ENCODE measurements around the gene CDH22.

CDH22 gene

GRCh38 chr20:46249671-46250070 lies 58.6 kb downstream of the CDH22 start:
- no peak for DNase-seq

- DNase-seq, result peak in 29 of 56 donors; percentile 8 to 72 (median 33)
Measured at GRCh38 chr20:46246559-46246958, 61.7 kb downstream of the CDH22 start.

GRCh38 chr20:46243707-46244628 lies 64.3 kb downstream of the CDH22 start:
- no peak for DNase-seq

- DNase-seq, result no peak
Measured at GRCh38 chr20:46242390-46242789, 65.9 kb downstream of the CDH22 start.

GRCh38 chr20:46240881-46241280 lies 67.4 kb downstream of the CDH22 start:
- no peak for DNase-seq

GRCh38 chr20:46240065-46240464 lies 68.2 kb downstream of the CDH22 start:
- DNase-seq, result no peak

- no peak for DNase-seq
Measured at GRCh38 chr20:46237736-46238135, 70.6 kb downstream of the CDH22 start.

GRCh38 chr20:46237227-46237626 lies 71.1 kb downstream of the CDH22 start:
- DNase-seq, result no peak

- peak in 4 of 56 donors; percentile 4 to 24 (median 16) for DNase-seq
Measured at GRCh38 chr20:46235077-46235476, 73.2 kb downstream of the CDH22 start.

- DNase-seq, result no peak
Measured at GRCh38 chr20:46233701-46234100, 74.6 kb downstream of the CDH22 start.

- DNase-seq, result no peak
Measured at GRCh38 chr20:46232539-46232938, 75.8 kb downstream of the CDH22 start.

- peak in 8 of 56 donors; percentile 7 to 56 (median 24) for DNase-seq
Measured at GRCh38 chr20:46230801-46231282, 77.5 kb downstream of the CDH22 start.

GRCh38 chr20:46230106-46230491 lies 78.2 kb downstream of the CDH22 start:
- no peak for DNase-seq

- DNase-seq, result no peak
Measured at GRCh38 chr20:46229478-46230105, 78.7 kb downstream of the CDH22 start.

- DNase-seq, result no peak
Measured at GRCh38 chr20:46228670-46229069, 79.6 kb downstream of the CDH22 start.

GRCh38 chr20:46227272-46227767 lies 81.0 kb downstream of the CDH22 start:
- DNase-seq, result no peak

- no peak for DNase-seq
Measured at GRCh38 chr20:46226602-46227001, 81.7 kb downstream of the CDH22 start.

GRCh38 chr20:46222521-46223007 lies 85.7 kb downstream of the CDH22 start:
- peak in 41 of 56 donors; percentile 6 to 84 (median 50) for DNase-seq

- DNase-seq, result no peak
Measured at GRCh38 chr20:46221256-46221833, 87.0 kb downstream of the CDH22 start.

- peak in 17 of 56 donors; percentile 11 to 51 (median 28) for DNase-seq
Measured at GRCh38 chr20:46220455-46221207, 87.7 kb downstream of the CDH22 start.

GRCh38 chr20:46219920-46220319 lies 88.4 kb downstream of the CDH22 start:
- no peak for DNase-seq
